ENCODE results near the gene RALB.
A peak's percentile ranks its signal among the peaks of the same experiment; 100 is the strongest.

RALB gene

GRCh38 chr2:120260736-120261135 is 8.1 kb downstream of the RALB start:
- intact Hi-C loops (cut with DNase I), result no loop called here
- DNase-seq, result no peak

- no peak for DNase-seq
- intact Hi-C loops (cut with DNase I), result no loop called here
Observed at GRCh38 chr2:120261387-120262006, 8.8 kb downstream of the RALB start.

- no peak for DNase-seq
- intact Hi-C loops (cut with DNase I), result no loop called here
Observed at GRCh38 chr2:120262150-120262549, 9.5 kb downstream of the RALB start.

- DNase-seq, result no peak
- intact Hi-C loops (cut with DNase I), result no loop called here
Observed at GRCh38 chr2:120262761-120263428, 10.2 kb downstream of the RALB start.

GRCh38 chr2:120265006-120265405 is 12.4 kb downstream of the RALB start:
- no peak for DNase-seq
- intact Hi-C loops (cut with DNase I), result no loop called here

- no peak for DNase-seq
- intact Hi-C loops (cut with DNase I), result no loop called here
Observed at GRCh38 chr2:120267348-120267747, 14.7 kb downstream of the RALB start.

- intact Hi-C loops (cut with DNase I), result no loop called here
- no peak for DNase-seq
Observed at GRCh38 chr2:120269076-120269744, 16.6 kb downstream of the RALB start.

- no peak for DNase-seq
- intact Hi-C loops (cut with DNase I), result no loop called here
Observed at GRCh38 chr2:120269816-120270215, 17.2 kb downstream of the RALB start.

- intact Hi-C loops (cut with DNase I), result no loop called here
- no peak for DNase-seq
Observed at GRCh38 chr2:120271711-120272379, 19.2 kb downstream of the RALB start.

- intact Hi-C loops (cut with DNase I), result no loop called here
- no peak for DNase-seq
Observed at GRCh38 chr2:120272763-120273481, 20.3 kb downstream of the RALB start.

GRCh38 chr2:120275617-120276400 is 23.2 kb downstream of the RALB start:
- intact Hi-C loops (cut with DNase I), result no loop called here
- DNase-seq, result no peak

- intact Hi-C loops (cut with DNase I), result no loop called here
- no peak for DNase-seq
Observed at GRCh38 chr2:120277505-120278205, 25.0 kb downstream of the RALB start.

GRCh38 chr2:120278901-120279300 is 26.2 kb downstream of the RALB start:
- no peak for DNase-seq
- intact Hi-C loops (cut with DNase I), result no loop called here

GRCh38 chr2:120279708-120280107 is 27.1 kb downstream of the RALB start:
- DNase-seq, result no peak
- intact Hi-C loops (cut with DNase I), result no loop called here

- intact Hi-C loops (cut with DNase I), result no loop called here
- DNase-seq, result no peak
Observed at GRCh38 chr2:120283649-120284048, 31.0 kb downstream of the RALB start.

- intact Hi-C loops (cut with DNase I), result no loop called here
- no peak for DNase-seq
Observed at GRCh38 chr2:120285056-120285455, 32.4 kb downstream of the RALB start.

GRCh38 chr2:120287183-120288015 is 34.7 kb downstream of the RALB start:
- intact Hi-C loops (cut with DNase I), result no loop called here
- DNase-seq, result peak in 2 of 10 donors; percentile 8 to 15

- intact Hi-C loops (cut with DNase I), result no loop called here
- DNase-seq, result no peak
Observed at GRCh38 chr2:120288016-120288373, 35.3 kb downstream of the RALB start.
